K562 (cell line): ENCODE results near the gene KDM4C. TPM values are rescaled to one million over a fixed set of nuclear protein-coding genes. Genes with fewer than 3 reads are reported as not detected.

ENCODE experiments used
- ATAC-seq: fragments of 200-7000 bp; cut with Tn5 transposase; 3 replicates; pipeline ENCODE4 v1.9.1; 2020; ENCODE audit warnings: moderate library complexity
- BruUV-seq: library from RNA; stranded (reverse); fragments of 400-500 nt; replicated peaks from 2 replicates; lab custom pipeline; 2021; lab: Mats Ljungman, UMichigan
- CTCF ChIA-PET: fragments of 300-600 bp; formaldehyde crosslinking; extraction: SDS; loops from one replicate; lab custom pipeline; 2021; ENCODE audit warnings: low intra/inter-chr PET ratio; lab: Yijun Ruan, JAX
- POLR2A ChIA-PET: fragments of 300-600, 350-650 bp; sonication (Branson Sonifier 250); formaldehyde crosslinking; extraction: SDS; loops from one replicate; lab custom pipeline; 2021; ENCODE audit warnings: antibody characterized with exemption, inconsistent platforms; lab: Yijun Ruan, JAX
- DNase-seq, 4 experiments: peaks; one replicate each; pipeline versions ENCODE4 v3.0.0 to v3.0.0-alpha.2; 2011 to 2018; ENCODE audit warnings: low spot score in 3 of 4, mixed read lengths in 3 of 4; ENCODE audit errors: extremely low read depth in 1 of 4
- FAIRE-seq: peaks from 2 replicates; lab custom pipeline; 2011; peaks lifted over from hg19 to GRCh38; lab: Jason Lieb, UNC
- H2AFZ ChIP-seq: 2 replicates; pipeline ENCODE4 v1.6.0; 2011; ENCODE audit warnings: low read depth, low read length, control low read depth, inconsistent platforms
- H3K27ac ChIP-seq: fragments of 200-600 bp; 3 replicates; pipeline ENCODE4 v1.8.0; 2011; ENCODE audit warnings: low read depth, mild to moderate bottlenecking, control low read depth, inconsistent platforms, low read length, moderate library complexity, mixed read lengths; ENCODE audit errors: extremely low read depth
- H3K27me3 ChIP-seq, 2 experiments: fragments of 300-600 bp in 1 of 2; 2 replicates in 1 of 2; 3 replicates in 1 of 2; pipeline versions ENCODE4 v1.6.0 to v1.8.0; 2011; ENCODE audit warnings: inconsistent platforms in 2 of 2, low read length in 2 of 2, mild to moderate bottlenecking in 1 of 2, mixed read lengths in 1 of 2, moderate library complexity in 1 of 2; ENCODE audit not compliant: control insufficient read depth in 2 of 2, insufficient read depth in 2 of 2
- H3K36me3 ChIP-seq: fragments of 300-600 bp; 3 replicates; pipeline ENCODE4 v1.8.0; 2011; ENCODE audit warnings: mild to moderate bottlenecking, low read length, inconsistent platforms; ENCODE audit not compliant: control insufficient read depth, insufficient read depth
- H3K4me1 ChIP-seq, 2 experiments: fragments of 200-600 bp in 1 of 2; replicated peaks in 1 of 2; 2 replicates in 1 of 2; 3 replicates in 1 of 2; pipeline versions ENCODE4 v1.5.1 to v1.8.0; 2011; ENCODE audit warnings: inconsistent platforms in 2 of 2, low read length in 2 of 2, mild to moderate bottlenecking in 1 of 2, mixed read lengths in 1 of 2, moderate library complexity in 1 of 2; ENCODE audit not compliant: control insufficient read depth in 2 of 2, insufficient read depth in 2 of 2
- H3K4me2 ChIP-seq: 2 replicates; pipeline ENCODE4 v1.6.1; 2011; ENCODE audit warnings: low read length, control low read depth, inconsistent platforms, mixed read lengths; ENCODE audit not compliant: insufficient read depth
- H3K4me3 ChIP-seq: fragments of 200-600 bp; sonication (generic), shearing (Covaris generic); 2 replicates; pipeline ENCODE4 v1.5.1; 2016; ENCODE audit warnings: control low read depth, inconsistent platforms
- H3K79me2 ChIP-seq: fragments of 200-600 bp; 3 replicates; pipeline ENCODE4 v1.8.0; 2011; ENCODE audit warnings: low read length, inconsistent platforms; ENCODE audit not compliant: control insufficient read depth, insufficient read depth
- H3K9ac ChIP-seq, 2 experiments: 2 replicates each; pipeline versions ENCODE4 v1.6.0 to v1.6.1; 2011; ENCODE audit warnings: low read depth in 2 of 2, low read length in 2 of 2, control low read depth in 1 of 2, inconsistent platforms in 1 of 2, mild to moderate bottlenecking in 1 of 2, mixed read lengths in 1 of 2; ENCODE audit not compliant: insufficient read depth in 1 of 2
- H3K9me1 ChIP-seq: one replicate; pipeline ENCODE4 v1.6.0; 2011; ENCODE audit warnings: inconsistent platforms, mild to moderate bottlenecking, low read length, moderate library complexity; ENCODE audit not compliant: control insufficient read depth, insufficient read depth
- H3K9me3 ChIP-seq: replicated peaks from 2 replicates; pipeline ENCODE4 v1.5.1; 2011; ENCODE audit warnings: low read depth, low read length, inconsistent platforms; ENCODE audit not compliant: control insufficient read depth, insufficient read depth
- H4K20me1 ChIP-seq: replicated peaks from 2 replicates; pipeline ENCODE4 v1.6.1; 2011; ENCODE audit warnings: low read length, inconsistent platforms, mixed read lengths; ENCODE audit not compliant: control insufficient read depth, insufficient read depth
- GATA2 ChIP-seq: sonication (generic); formaldehyde crosslinking; IDR thresholded peaks from 2 replicates; pipeline ENCODE4 v1.4.0; 2020; ENCODE audit warnings: mild to moderate bottlenecking, missing genetic modification reagents
- POLR3G ChIP-seq: IDR thresholded peaks from 2 replicates; pipeline ENCODE4 v1.6.1; 2011; ENCODE audit not compliant: insufficient read length, insufficient replicate concordance; ENCODE audit errors: extremely low read depth
- TCF3 ChIP-seq: sonication (generic); formaldehyde crosslinking; IDR thresholded peaks from 2 replicates; pipeline ENCODE4 v1.4.0; 2020; ENCODE audit warnings: mild to moderate bottlenecking, missing genetic modification reagents
- WGBS: fragments of 100-300 bp; shearing (Covaris generic); methylation state at CpG from one replicate; pipeline ENCODE4 v1.1.6; 2016; ENCODE audit warnings: low coverage, mixed read lengths; ENCODE audit not compliant: insufficient coverage; ENCODE audit errors: missing lambda C conversion rate; 5-methylcytosine and 5-hydroxymethylcytosine counted together
- in situ Hi-C: fragments of 300-500 bp; cut with MboI; formaldehyde crosslinking; loops from 4 replicates; pipeline ENCODE4 v1.15.0; 2018; ENCODE audit warnings: inconsistent platforms, mixed read lengths
- intact Hi-C: fragments of 100-400 bp; cut with micrococcal nuclease; formaldehyde crosslinking; loops from 2 replicates; pipeline ENCODE4 v1.14.2; 2022
- polyA plus RNA-seq, 8 experiments: library from polyadenylated mRNA; depleted of rRNA in 4 of 8; stranded (reverse) in 5 of 8; unstranded in 3 of 8; fragments of >200 nt; fragmentation: Nextera tagmentation in 2 of 8; fragmentation: Illumina TruSeq in 1 of 8; extraction: Ambion mirVana in 2 of 8; extraction: Trizol in 1 of 8; gene quantifications; 2 replicates each; pipeline versions ENCODE4 v1.2.1 to v1.2.3, GENCODE V29; 2011 to 2014; ENCODE audit warnings: inconsistent platforms in 1 of 8, missing spikeins in 1 of 8
- total RNA-seq, 7 experiments: library from RNA; depleted of rRNA in 6 of 7; stranded (reverse); fragments of >200 nt in 6 of 7; fragmentation: Illumina TruSeq in 2 of 7; extraction: Trizol in 2 of 7; gene quantifications; 2 replicates each; pipeline versions ENCODE4 v1.2.1 to v1.2.3, GENCODE V29; 2011 to 2021; ENCODE audit warnings: low replicate concordance in 1 of 7
- TF ChIP-seq, protein P1 (sequence below): sonication (generic); formaldehyde crosslinking; IDR thresholded peaks from 2 replicates; pipeline ENCODE4 v1.8.0; 2022; ENCODE audit warnings: missing genetic modification reagents, mild to moderate bottlenecking, borderline replicate concordance
- TF ChIP-seq, protein P2 (sequence below), 2 experiments: fragments of 450-650 bp; conservative IDR thresholded peaks; 2 replicates each; pipeline ENCODE4 v1.6.1; 2017; ENCODE audit warnings: mild to moderate bottlenecking in 2 of 2, moderate library complexity in 2 of 2
- TF ChIP-seq, protein P3 (sequence below): fragments of 450-650 bp; IDR thresholded peaks from 2 replicates; pipeline ENCODE4 v1.6.1; 2016; ENCODE audit warnings: mild to moderate bottlenecking, moderate library complexity

Gene KDM4C
- total and polyA plus RNA-seq, 9 of the 15 experiments (the other 6 are each of a cell fraction or from before 2014, with no cell fraction given) = 5.4 to 17.0 (median 12.6) TPM

DNA sequence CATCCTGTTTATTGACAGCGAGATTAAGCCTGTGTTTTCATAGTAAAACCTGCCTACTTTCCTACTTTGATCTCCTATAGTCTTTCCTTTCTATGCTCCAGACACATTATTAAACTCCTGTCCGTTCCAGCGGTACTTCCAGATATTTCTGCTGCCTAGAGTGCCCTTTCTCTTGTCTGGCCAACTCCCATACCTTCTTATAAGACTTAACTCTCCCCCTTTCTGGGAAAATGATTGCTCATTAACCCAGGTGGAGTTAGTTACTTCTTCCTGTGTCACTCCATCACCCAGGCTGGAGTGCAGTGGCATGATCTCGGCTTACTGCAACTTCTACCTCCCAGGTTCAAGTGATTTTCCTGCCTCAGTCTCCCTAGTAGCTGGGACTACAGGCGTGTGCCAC lies 33.1 kb downstream of the KDM4C start:
- BruUV-seq = no TSS peak
- no peaks in the 10 kb centered on the region for H3K27me3 ChIP-seq
- in situ Hi-C loops (no loop called here), intact Hi-C loops (no loop called here)
- H3K4me3 ChIP-seq = no peak overlapping the region
- POLR2A ChIA-PET = no interaction called here
- peaks cover 0 to 3% of the 10 kb centered on the region in 2 experiments; a peak in 3 of 5 replicates for H3K4me1 ChIP-seq
- H3K9ac ChIP-seq = no peak overlapping the region
- no peak overlapping the region for H2AFZ ChIP-seq
- no peak for DNase-seq
- FAIRE-seq = no peak
- H3K36me3 ChIP-seq = peaks cover 8% of the 10 kb centered on the region; the same call in 1 of the 3 replicates
- no peak for ATAC-seq
- no peaks in the 10 kb centered on the region for H3K9me3 ChIP-seq
- H3K4me2 ChIP-seq = no peak overlapping the region
- WGBS = 88% methylated on average over 5 of the region's 5 CpGs
- peaks cover 46% of the 10 kb centered on the region for H3K79me2 ChIP-seq
- H3K27ac ChIP-seq = no peak overlapping the region
- H4K20me1 ChIP-seq = peaks cover 6% of the 10 kb centered on the region; the same call in 1 of the 2 replicates
- H3K9me1 ChIP-seq = no peaks in the 10 kb centered on the region
- CTCF ChIA-PET = no interaction called here
- TF ChIP-seq POLR3G (no peak), GATA2 (CRISPR knock-in tag) (no peak), TCF3 (CRISPR knock-in tag) (no peak)
- TF ChIP-seq, protein P1, sequence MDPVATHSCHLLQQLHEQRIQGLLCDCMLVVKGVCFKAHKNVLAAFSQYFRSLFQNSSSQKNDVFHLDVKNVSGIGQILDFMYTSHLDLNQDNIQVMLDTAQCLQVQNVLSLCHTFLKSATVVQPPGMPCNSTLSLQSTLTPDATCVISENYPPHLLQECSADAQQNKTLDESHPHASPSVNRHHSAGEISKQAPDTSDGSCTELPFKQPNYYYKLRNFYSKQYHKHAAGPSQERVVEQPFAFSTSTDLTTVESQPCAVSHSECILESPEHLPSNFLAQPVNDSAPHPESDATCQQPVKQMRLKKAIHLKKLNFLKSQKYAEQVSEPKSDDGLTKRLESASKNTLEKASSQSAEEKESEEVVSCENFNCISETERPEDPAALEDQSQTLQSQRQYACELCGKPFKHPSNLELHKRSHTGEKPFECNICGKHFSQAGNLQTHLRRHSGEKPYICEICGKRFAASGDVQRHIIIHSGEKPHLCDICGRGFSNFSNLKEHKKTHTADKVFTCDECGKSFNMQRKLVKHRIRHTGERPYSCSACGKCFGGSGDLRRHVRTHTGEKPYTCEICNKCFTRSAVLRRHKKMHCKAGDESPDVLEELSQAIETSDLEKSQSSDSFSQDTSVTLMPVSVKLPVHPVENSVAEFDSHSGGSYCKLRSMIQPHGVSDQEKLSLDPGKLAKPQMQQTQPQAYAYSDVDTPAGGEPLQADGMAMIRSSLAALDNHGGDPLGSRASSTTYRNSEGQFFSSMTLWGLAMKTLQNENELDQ (CRISPR knock-in tag) = no peak
- TF ChIP-seq, protein P2, sequence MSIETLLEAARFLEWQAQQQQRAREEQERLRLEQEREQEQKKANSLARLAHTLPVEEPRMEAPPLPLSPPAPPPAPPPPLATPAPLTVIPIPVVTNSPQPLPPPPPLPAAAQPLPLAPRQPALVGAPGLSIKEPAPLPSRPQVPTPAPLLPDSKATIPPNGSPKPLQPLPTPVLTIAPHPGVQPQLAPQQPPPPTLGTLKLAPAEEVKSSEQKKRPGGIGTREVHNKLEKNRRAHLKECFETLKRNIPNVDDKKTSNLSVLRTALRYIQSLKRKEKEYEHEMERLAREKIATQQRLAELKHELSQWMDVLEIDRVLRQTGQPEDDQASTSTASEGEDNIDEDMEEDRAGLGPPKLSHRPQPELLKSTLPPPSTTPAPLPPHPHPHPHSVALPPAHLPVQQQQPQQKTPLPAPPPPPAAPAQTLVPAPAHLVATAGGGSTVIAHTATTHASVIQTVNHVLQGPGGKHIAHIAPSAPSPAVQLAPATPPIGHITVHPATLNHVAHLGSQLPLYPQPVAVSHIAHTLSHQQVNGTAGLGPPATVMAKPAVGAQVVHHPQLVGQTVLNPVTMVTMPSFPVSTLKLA (conservative IDR thresholded peaks at IDR 0.05) = no peak
- TF ChIP-seq, protein P3, sequence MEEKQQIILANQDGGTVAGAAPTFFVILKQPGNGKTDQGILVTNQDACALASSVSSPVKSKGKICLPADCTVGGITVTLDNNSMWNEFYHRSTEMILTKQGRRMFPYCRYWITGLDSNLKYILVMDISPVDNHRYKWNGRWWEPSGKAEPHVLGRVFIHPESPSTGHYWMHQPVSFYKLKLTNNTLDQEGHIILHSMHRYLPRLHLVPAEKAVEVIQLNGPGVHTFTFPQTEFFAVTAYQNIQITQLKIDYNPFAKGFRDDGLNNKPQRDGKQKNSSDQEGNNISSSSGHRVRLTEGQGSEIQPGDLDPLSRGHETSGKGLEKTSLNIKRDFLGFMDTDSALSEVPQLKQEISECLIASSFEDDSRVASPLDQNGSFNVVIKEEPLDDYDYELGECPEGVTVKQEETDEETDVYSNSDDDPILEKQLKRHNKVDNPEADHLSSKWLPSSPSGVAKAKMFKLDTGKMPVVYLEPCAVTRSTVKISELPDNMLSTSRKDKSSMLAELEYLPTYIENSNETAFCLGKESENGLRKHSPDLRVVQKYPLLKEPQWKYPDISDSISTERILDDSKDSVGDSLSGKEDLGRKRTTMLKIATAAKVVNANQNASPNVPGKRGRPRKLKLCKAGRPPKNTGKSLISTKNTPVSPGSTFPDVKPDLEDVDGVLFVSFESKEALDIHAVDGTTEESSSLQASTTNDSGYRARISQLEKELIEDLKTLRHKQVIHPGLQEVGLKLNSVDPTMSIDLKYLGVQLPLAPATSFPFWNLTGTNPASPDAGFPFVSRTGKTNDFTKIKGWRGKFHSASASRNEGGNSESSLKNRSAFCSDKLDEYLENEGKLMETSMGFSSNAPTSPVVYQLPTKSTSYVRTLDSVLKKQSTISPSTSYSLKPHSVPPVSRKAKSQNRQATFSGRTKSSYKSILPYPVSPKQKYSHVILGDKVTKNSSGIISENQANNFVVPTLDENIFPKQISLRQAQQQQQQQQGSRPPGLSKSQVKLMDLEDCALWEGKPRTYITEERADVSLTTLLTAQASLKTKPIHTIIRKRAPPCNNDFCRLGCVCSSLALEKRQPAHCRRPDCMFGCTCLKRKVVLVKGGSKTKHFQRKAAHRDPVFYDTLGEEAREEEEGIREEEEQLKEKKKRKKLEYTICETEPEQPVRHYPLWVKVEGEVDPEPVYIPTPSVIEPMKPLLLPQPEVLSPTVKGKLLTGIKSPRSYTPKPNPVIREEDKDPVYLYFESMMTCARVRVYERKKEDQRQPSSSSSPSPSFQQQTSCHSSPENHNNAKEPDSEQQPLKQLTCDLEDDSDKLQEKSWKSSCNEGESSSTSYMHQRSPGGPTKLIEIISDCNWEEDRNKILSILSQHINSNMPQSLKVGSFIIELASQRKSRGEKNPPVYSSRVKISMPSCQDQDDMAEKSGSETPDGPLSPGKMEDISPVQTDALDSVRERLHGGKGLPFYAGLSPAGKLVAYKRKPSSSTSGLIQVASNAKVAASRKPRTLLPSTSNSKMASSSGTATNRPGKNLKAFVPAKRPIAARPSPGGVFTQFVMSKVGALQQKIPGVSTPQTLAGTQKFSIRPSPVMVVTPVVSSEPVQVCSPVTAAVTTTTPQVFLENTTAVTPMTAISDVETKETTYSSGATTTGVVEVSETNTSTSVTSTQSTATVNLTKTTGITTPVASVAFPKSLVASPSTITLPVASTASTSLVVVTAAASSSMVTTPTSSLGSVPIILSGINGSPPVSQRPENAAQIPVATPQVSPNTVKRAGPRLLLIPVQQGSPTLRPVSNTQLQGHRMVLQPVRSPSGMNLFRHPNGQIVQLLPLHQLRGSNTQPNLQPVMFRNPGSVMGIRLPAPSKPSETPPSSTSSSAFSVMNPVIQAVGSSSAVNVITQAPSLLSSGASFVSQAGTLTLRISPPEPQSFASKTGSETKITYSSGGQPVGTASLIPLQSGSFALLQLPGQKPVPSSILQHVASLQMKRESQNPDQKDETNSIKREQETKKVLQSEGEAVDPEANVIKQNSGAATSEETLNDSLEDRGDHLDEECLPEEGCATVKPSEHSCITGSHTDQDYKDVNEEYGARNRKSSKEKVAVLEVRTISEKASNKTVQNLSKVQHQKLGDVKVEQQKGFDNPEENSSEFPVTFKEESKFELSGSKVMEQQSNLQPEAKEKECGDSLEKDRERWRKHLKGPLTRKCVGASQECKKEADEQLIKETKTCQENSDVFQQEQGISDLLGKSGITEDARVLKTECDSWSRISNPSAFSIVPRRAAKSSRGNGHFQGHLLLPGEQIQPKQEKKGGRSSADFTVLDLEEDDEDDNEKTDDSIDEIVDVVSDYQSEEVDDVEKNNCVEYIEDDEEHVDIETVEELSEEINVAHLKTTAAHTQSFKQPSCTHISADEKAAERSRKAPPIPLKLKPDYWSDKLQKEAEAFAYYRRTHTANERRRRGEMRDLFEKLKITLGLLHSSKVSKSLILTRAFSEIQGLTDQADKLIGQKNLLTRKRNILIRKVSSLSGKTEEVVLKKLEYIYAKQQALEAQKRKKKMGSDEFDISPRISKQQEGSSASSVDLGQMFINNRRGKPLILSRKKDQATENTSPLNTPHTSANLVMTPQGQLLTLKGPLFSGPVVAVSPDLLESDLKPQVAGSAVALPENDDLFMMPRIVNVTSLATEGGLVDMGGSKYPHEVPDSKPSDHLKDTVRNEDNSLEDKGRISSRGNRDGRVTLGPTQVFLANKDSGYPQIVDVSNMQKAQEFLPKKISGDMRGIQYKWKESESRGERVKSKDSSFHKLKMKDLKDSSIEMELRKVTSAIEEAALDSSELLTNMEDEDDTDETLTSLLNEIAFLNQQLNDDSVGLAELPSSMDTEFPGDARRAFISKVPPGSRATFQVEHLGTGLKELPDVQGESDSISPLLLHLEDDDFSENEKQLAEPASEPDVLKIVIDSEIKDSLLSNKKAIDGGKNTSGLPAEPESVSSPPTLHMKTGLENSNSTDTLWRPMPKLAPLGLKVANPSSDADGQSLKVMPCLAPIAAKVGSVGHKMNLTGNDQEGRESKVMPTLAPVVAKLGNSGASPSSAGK = no peak
